HEK293 (cell line): ENCODE data around the gene MGAM2.

Experiments
- CTCF ChIA-PET: fragments of 350-600 bp; formaldehyde crosslinking; extraction: SDS; loops from one replicate; lab custom pipeline; 2021; ENCODE audit warnings: antibody characterized with exemption; lab: Yijun Ruan, JAX
- POLR2A ChIA-PET: fragments of 300-600 bp; formaldehyde crosslinking; extraction: SDS; loops from one replicate; lab custom pipeline; 2020; ENCODE audit warnings: antibody characterized with exemption, inconsistent platforms; lab: Yijun Ruan, JAX
- H3K27ac ChIP-seq: fragments of 200-500 bp; sonication (Bioruptor generic); 2 replicates; pipeline ENCODE4 v1.5.1; 2014; ENCODE audit warnings: low read depth, low read length, control low read depth, inconsistent platforms; ENCODE audit errors: extremely low read depth
- H3K36me3 ChIP-seq, 2 experiments: fragments of 200-500 bp in 1 of 2; sonication (Bioruptor generic) in 1 of 2; 1 replicate in 1 of 2; 2 replicates in 1 of 2; pipeline ENCODE4 v1.5.1; 2014 to 2017; ENCODE audit warnings: inconsistent platforms in 2 of 2, low read length in 2 of 2; ENCODE audit not compliant: control insufficient read depth in 2 of 2, insufficient read depth in 1 of 2
- H3K4me1 ChIP-seq: fragments of 200-500 bp; sonication (Bioruptor generic); 2 replicates; pipeline ENCODE4 v1.5.1; 2014; ENCODE audit warnings: mild to moderate bottlenecking, low read length, inconsistent platforms; ENCODE audit not compliant: control insufficient read depth, insufficient read depth
- H3K4me3 ChIP-seq: 2 replicates; pipeline ENCODE4 v1.5.1; 2011; ENCODE audit warnings: low read depth, mild to moderate bottlenecking, control low read depth, low read length, moderate library complexity
- H3K9me3 ChIP-seq: fragments of 200-500 bp; sonication (Bioruptor generic); 2 replicates; pipeline ENCODE4 v1.5.1; 2014; ENCODE audit warnings: low read depth, low read length, inconsistent platforms; ENCODE audit not compliant: control insufficient read depth, insufficient read depth
- HOXC10 ChIP-seq: sonication (generic); formaldehyde crosslinking; IDR thresholded peaks from 2 replicates; pipeline ENCODE4 v1.8.1; 2023; ENCODE audit warnings: mild to moderate bottlenecking, missing genetic modification reagents
- SCRT2 ChIP-seq: fragments of 450-650 bp; formaldehyde crosslinking; IDR thresholded peaks from 2 replicates; pipeline ENCODE4 v1.5.1; 2016; ENCODE audit warnings: missing biosample characterization, missing genetic modification characterization
- SP2 ChIP-seq: fragments of 450-650 bp; formaldehyde crosslinking; IDR thresholded peaks from 2 replicates; pipeline ENCODE4 v1.5.1; 2016; ENCODE audit warnings: missing biosample characterization, missing genetic modification characterization
- ZBTB8A ChIP-seq: fragments of 450-650 bp; formaldehyde crosslinking; IDR thresholded peaks from 2 replicates; pipeline ENCODE4 v1.5.1; 2016; ENCODE audit warnings: missing biosample characterization, missing genetic modification characterization
- ZNF10 ChIP-seq: fragments of 450-650 bp; formaldehyde crosslinking; IDR thresholded peaks from 2 replicates; pipeline ENCODE4 v1.5.1; 2017; ENCODE audit warnings: missing biosample characterization, missing genetic modification characterization
- ZNF138 ChIP-seq: fragments of 450-650 bp; formaldehyde crosslinking; IDR thresholded peaks from 2 replicates; pipeline ENCODE4 v1.5.1; 2016; ENCODE audit warnings: missing biosample characterization, missing genetic modification characterization, borderline replicate concordance
- ZNF184 ChIP-seq: fragments of 450-650 bp; IDR thresholded peaks from 2 replicates; pipeline ENCODE4 v1.5.1; 2018; ENCODE audit warnings: missing biosample characterization, mild to moderate bottlenecking, missing genetic modification characterization
- ZNF292 ChIP-seq: fragments of 450-650 bp; formaldehyde crosslinking; IDR thresholded peaks from 2 replicates; pipeline ENCODE4 v1.5.1; 2016; ENCODE audit warnings: low read depth, missing biosample characterization, missing genetic modification characterization, borderline replicate concordance
- ZNF354C ChIP-seq: fragments of 450-650 bp; formaldehyde crosslinking; IDR thresholded peaks from 2 replicates; pipeline ENCODE4 v1.5.1; 2016; ENCODE audit warnings: missing biosample characterization, missing genetic modification characterization, low read depth, borderline replicate concordance
- ZNF37A ChIP-seq: fragments of 450-650 bp; IDR thresholded peaks from 2 replicates; pipeline ENCODE4 v1.5.1; 2018; ENCODE audit warnings: missing biosample characterization, missing genetic modification characterization
- ZNF391 ChIP-seq: fragments of 450-650 bp; formaldehyde crosslinking; IDR thresholded peaks from 2 replicates; pipeline ENCODE4 v1.5.1; 2016; ENCODE audit warnings: low read depth, missing biosample characterization, missing genetic modification characterization, borderline replicate concordance
- ZNF514 ChIP-seq: fragments of 450-650 bp; formaldehyde crosslinking; IDR thresholded peaks from 2 replicates; pipeline ENCODE4 v1.5.1; 2016; ENCODE audit warnings: missing biosample characterization, missing genetic modification characterization
- ZNF544 ChIP-seq: fragments of 450-650 bp; formaldehyde crosslinking; IDR thresholded peaks from 2 replicates; pipeline ENCODE4 v1.5.0; 2017; ENCODE audit warnings: missing biosample characterization, missing genetic modification characterization
- ZNF561 ChIP-seq: fragments of 450-650 bp; IDR thresholded peaks from 2 replicates; pipeline ENCODE4 v1.5.1; 2018; ENCODE audit warnings: missing biosample characterization, missing genetic modification characterization, borderline replicate concordance
- ZNF600 ChIP-seq: fragments of 450-650 bp; formaldehyde crosslinking; IDR thresholded peaks from 2 replicates; pipeline ENCODE4 v1.5.1; 2016; ENCODE audit warnings: missing biosample characterization, missing genetic modification characterization
- ZNF670 ChIP-seq: fragments of 450-650 bp; formaldehyde crosslinking; IDR thresholded peaks from 2 replicates; pipeline ENCODE4 v1.5.1; 2016; ENCODE audit warnings: missing biosample characterization, missing genetic modification characterization, low read depth
- ZNF747 ChIP-seq: fragments of 450-650 bp; formaldehyde crosslinking; IDR thresholded peaks from 2 replicates; pipeline ENCODE4 v1.5.1; 2016; ENCODE audit warnings: missing biosample characterization, missing genetic modification characterization
- ZNF843 ChIP-seq: fragments of 450-650 bp; formaldehyde crosslinking; IDR thresholded peaks from 2 replicates; pipeline ENCODE4 v1.5.1; 2016; ENCODE audit warnings: missing biosample characterization, missing genetic modification characterization
- TF ChIP-seq, protein P1 (sequence below): fragments of 450-650 bp; formaldehyde crosslinking; IDR thresholded peaks from 2 replicates; pipeline ENCODE4 v1.5.1; 2016; ENCODE audit warnings: missing biosample characterization, missing genetic modification characterization

Gene MGAM2

GRCh38 chr7:142228537-142229104 is 117.1 kb downstream of the MGAM2 start (continued):
- TF ChIP-seq, protein P1, sequence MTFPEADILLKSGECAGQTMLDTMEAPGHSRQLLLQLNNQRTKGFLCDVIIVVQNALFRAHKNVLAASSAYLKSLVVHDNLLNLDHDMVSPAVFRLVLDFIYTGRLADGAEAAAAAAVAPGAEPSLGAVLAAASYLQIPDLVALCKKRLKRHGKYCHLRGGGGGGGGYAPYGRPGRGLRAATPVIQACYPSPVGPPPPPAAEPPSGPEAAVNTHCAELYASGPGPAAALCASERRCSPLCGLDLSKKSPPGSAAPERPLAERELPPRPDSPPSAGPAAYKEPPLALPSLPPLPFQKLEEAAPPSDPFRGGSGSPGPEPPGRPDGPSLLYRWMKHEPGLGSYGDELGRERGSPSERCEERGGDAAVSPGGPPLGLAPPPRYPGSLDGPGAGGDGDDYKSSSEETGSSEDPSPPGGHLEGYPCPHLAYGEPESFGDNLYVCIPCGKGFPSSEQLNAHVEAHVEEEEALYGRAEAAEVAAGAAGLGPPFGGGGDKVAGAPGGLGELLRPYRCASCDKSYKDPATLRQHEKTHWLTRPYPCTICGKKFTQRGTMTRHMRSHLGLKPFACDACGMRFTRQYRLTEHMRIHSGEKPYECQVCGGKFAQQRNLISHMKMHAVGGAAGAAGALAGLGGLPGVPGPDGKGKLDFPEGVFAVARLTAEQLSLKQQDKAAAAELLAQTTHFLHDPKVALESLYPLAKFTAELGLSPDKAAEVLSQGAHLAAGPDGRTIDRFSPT: no peak
- TF ChIP-seq ZNF138 (no peak), ZNF544 (tag by site-specific recombination) (no peak), ZBTB8A (tag by site-specific recombination) (no peak), ZNF37A (no peak)

DNA sequence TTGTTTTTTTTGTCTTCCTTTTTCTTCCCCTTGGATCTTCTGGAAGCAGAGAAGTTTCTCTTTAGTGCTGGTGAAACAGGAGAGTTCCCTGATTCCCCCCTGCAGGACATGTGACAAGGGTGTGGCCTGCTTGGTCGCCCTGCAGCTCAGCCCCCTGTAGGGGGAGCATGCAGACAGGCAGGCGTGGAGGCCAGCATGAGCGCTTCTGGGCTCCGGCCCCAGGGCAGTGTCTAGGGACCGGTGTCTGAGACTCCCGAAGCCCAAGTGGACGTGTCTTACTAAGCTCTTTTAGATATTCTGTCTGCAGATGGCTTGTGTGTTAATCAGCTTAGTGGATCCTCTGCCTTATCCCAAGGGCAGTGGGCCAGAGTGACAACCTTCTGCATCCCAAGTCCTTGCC is 120.2 kb downstream of the MGAM2 start:
- no peak for TF ChIP-seq ZNF843
- TF ChIP-seq ZNF514 (tag by site-specific recombination): no peak
- TF ChIP-seq ZNF747 (tag by site-specific recombination): no peak
- TF ChIP-seq, all 188 proteins: peak for 0
- ChIA-PET CTCF (interaction anchor here (1.6 kb wide), 1 partner anchor 9 kb away, joined by 5 read pairs; no protein-coding TSS in a partner anchor), POLR2A (no interaction called here)
- H3K9me3 ChIP-seq: no peaks in the 10 kb centered on the region
- no peak overlapping the region for H3K4me3 ChIP-seq
- no peaks in the 10 kb centered on the region for H3K4me1 ChIP-seq
- H3K36me3 ChIP-seq: no peaks in the 10 kb centered on the region
- no peak overlapping the region for H3K27ac ChIP-seq

GRCh38 chr7:142240546-142240945 is 129.0 kb downstream of the MGAM2 start:
- Histone ChIP-seq H3K9me3 (no peaks in the 10 kb centered on the region), H3K36me3 (no peaks in the 10 kb centered on the region), H3K4me1 (no peaks in the 10 kb centered on the region), H3K27ac (no peak overlapping the region), H3K4me3 (no peak overlapping the region)
- TF ChIP-seq HOXC10 (CRISPR knock-in tag) (no peak), ZNF561 (tag by site-specific recombination) (no peak), ZNF600 (tag by site-specific recombination) (no peak), SCRT2 (tag by site-specific recombination) (no peak), ZNF670 (no peak), ZNF354C (tag by site-specific recombination) (no peak), ZNF292 (no peak), ZNF10 (tag by site-specific recombination) (no peak), ZNF514 (tag by site-specific recombination) (no peak), ZNF184 (no peak), ZNF391 (tag by site-specific recombination) (no peak)
- ChIA-PET CTCF (no interaction called here), POLR2A (no interaction called here)

GRCh38 chr7:142243823-142244222 is 132.3 kb downstream of the MGAM2 start:
- no peak for TF ChIP-seq SP2 (tag by site-specific recombination)
- TF ChIP-seq, all 188 proteins: peak for 0
- Histone ChIP-seq H3K36me3 (no peaks in the 10 kb centered on the region), H3K9me3 (no peaks in the 10 kb centered on the region), H3K4me3 (no peak overlapping the region), H3K4me1 (no peaks in the 10 kb centered on the region), H3K27ac (no peak overlapping the region)
- POLR2A ChIA-PET: no interaction called here
- CTCF ChIA-PET: no interaction called here
